HG02798 (cell line): ENCODE results near the gene RBBP6.
"Not testable (repeated sequence)": the region's sequence is repeated elsewhere in the genome, so short reads cannot be mapped to it uniquely, and the experiment has no call there.

Experiments
- ATAC-seq: cut with Tn5 transposase; IDR thresholded peaks from one replicate; pipeline ENCODE4 v1.9.1; 2021; ENCODE audit warnings: mild to moderate bottlenecking; ENCODE audit not compliant: unreplicated experiment, poor library complexity

The RBBP6 gene

GRCh38 chr16:24562811-24563210 lies 23.4 kb downstream of the RBBP6 start:
- no peak for ATAC-seq

DNA sequence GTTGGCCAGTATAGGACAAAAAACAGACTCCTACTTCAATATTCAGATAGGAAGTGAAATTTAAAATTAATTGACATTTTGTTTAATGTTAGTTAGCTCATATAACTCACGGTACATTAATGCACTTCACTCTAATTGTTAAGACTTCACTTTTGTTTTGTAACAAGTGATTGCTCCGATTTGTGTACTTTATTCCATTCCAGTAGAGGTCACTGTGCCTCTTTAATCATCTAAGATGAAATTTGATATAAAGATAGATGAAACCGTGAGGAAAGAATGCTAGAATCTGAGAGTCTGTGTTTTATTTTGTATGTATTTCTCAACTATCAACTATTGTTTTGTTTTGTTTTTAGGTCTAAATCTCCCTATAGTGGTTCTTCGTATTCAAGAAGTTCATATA lies 29.0 kb downstream of the RBBP6 start:
- no peak for ATAC-seq

- no peak for ATAC-seq
Observed at GRCh38 chr16:24571096-24571495, 31.7 kb downstream of the RBBP6 start.

GRCh38 chr16:24572069-24572468 lies 32.7 kb downstream of the RBBP6 start:
- no peak for ATAC-seq

GRCh38 chr16:24573141-24573540 lies 33.8 kb downstream of the RBBP6 start:
- no peak for ATAC-seq

DNA sequence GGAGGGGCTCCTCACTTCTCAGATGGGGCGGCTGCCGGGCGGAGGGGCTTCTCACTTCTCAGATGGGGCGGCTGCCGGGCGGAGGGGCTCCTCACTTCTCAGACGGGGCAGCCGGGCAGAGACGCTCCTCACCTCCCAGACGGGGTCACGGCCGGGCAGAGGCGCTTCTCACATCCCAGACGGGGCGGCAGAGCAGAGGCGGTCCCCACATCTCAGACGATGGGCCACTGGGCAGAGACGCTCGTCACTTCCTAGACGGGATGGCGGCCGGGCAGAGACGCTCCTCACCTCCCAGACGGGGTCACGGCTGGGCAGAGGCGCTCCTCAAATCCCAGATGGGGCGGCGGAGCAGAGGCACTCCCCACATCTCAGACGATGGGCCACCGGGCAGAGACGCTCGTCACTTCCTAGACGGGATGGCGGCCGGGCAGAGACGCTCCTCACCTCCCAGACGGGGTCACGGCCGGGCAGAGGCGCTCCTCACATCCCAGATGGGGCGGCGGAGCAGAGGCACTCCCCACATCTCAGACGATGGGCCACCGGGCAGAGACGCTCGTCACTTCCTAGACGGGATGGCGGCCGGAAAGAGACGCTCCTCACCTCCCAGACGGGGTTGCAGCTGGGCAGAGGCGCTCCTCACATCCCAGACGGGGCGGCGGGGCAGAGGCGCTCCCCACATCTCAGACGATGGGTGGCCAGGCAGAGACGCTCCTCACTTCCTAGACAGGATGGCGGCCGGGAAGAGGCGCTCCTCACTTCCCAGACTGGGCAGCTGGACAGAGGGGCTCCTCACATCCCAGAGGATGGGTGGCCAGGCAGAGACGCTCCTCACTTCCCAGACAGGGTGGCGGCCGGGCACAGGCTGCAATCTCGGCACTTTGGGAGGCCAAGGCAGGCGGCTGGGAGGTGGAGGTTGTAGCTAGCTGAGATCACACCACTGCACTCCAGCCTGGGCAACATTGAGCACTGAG lies 35.4 kb downstream of the RBBP6 start:
- not testable (repeated sequence) for ATAC-seq

DNA sequence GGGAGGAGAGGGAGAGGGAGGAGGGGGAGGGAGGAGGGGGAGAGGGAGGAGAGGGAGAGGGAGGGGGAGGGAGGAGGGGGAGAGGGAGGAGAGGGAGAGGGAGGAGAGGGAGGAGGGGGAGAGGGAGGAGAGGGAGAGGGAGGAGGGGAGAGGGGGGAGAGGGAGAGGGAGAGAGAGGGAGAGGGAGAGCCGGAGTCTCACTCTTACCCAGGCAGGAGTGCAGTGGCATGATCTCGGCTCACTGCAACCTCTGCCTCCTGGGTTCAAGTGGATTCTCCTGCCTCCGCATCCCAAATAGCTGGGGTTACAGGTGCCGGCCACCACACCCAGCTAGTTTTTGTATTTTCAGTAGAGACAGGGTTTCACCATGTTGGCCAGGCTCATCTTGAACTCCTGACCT lies 36.4 kb downstream of the RBBP6 start:
- not testable (repeated sequence) for ATAC-seq

- no peak for ATAC-seq
Observed at GRCh38 chr16:24577167-24577566, 37.8 kb downstream of the RBBP6 start.

DNA sequence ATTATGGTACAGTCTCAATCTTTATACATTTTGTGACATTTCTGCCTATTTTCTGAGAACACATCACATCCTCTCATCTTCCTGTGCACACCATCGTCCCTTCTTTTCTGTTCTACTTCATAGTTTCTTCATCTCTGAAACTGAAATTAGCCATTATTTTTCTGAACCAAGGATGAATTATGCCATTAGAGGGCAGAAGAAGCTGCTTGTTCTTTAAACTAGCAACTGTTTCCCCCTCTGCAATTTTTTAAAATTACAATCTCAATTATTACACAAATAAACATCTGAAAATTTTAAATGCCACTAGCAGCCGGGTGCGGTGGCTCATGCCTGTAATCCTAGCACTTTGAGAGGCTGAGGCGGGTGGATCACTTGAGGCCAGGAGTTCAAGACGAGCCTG lies 41.3 kb downstream of the RBBP6 start:
- no peak for ATAC-seq

DNA sequence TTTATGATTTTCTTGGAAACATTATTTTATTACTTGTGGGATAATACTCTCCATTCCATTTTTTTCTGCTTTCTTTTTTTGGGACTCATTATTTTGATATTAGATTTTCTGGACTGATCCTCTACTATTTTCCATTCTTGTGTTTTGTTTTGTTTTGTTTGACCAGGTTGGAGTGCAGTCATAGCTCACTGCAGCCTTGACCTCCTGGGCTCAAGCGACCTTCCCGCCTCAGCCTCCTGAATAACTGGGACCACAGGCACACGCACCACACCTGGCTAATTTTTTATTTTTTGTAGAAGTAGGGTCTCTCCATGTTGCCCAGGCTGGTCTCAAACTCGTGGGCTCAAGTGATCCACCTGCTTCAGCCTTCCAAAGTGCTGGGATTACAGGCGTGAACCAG lies 44.1 kb downstream of the RBBP6 start:
- no peak for ATAC-seq

GRCh38 chr16:24589997-24590396 lies 50.6 kb downstream of the RBBP6 start:
- no peak for ATAC-seq

DNA sequence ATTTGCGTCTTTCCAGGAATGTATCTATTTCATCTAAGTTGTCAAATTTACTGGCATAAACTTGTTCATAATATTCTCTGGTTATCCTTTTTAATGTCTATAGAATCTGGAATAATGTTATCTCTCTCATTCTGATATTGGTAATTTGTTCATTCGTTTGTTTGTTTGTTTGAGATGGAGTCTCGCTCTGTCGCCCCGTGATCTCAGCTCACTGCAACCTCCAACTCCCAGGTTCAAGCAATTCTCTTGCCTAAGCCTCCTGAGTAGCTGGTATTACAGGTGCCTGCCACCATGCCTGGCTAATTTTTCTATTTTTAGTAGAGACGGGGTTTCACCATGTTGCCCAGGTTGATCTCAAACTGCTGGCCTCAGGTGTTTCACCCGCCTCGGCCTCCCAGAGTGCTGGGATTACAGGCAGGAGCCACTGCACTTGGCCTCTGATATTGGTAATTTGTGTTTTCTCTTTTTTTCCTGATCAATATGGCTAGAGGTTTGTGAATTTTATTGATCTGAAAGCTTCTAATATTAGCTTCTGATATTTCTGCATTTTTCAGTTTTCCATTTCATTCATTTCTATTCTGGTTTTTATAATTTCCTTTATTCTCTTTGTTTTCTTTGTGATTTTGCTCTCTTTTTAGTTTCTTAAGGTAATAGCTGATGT lies 59.5 kb downstream of the RBBP6 start:
- no peak for ATAC-seq

DNA sequence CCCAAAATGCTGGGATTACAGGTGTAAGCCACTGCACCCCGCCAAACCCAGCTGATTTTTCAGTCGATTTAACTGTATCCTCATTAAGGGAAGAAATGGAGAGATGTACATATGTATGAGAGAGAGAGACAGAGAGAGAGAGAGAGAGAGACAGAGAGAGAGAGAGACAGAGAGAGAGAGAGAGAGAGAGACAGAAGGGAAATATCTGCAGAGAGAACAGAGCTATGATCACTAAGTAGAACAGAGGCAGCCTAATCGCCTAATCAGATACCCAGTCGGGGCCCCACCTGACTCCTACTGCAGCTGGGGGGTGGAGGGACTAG lies 70.0 kb downstream of the RBBP6 start:
- ATAC-seq, result no peak

GRCh38 chr16:24609740-24610415 lies 70.5 kb downstream of the RBBP6 start:
- no peak for ATAC-seq

GRCh38 chr16:24610416-24610755 lies 71.0 kb downstream of the RBBP6 start:
- no peak for ATAC-seq

GRCh38 chr16:24611310-24611709 lies 71.9 kb downstream of the RBBP6 start:
- ATAC-seq, result no peak

GRCh38 chr16:24612656-24613055 lies 73.3 kb downstream of the RBBP6 start:
- no peak for ATAC-seq

- not testable (repeated sequence) for ATAC-seq
Observed at GRCh38 chr16:24613267-24613666, 73.9 kb downstream of the RBBP6 start.

- no peak for ATAC-seq
Observed at GRCh38 chr16:24617502-24617901, 78.1 kb downstream of the RBBP6 start.
